HG02642 (cell line): ENCODE results near the gene SAMD8.
"Not testable (repeated sequence)": the region's sequence is repeated elsewhere in the genome, so short reads cannot be mapped to it uniquely, and the experiment has no call there.

Experiments
- ATAC-seq: cut with Tn5 transposase; IDR thresholded peaks from one replicate; pipeline ENCODE4 v1.9.1; 2021; ENCODE audit warnings: mild to moderate bottlenecking; ENCODE audit not compliant: unreplicated experiment, poor library complexity

The SAMD8 gene

GRCh38 chr10:75106242-75106641 is 5.2 kb upstream of the SAMD8 start:
- no peak for ATAC-seq

GRCh38 chr10:75106891-75107290 is 4.6 kb upstream of the SAMD8 start:
- not testable (repeated sequence) for ATAC-seq

GRCh38 chr10:75107756-75108683 is 3.4 kb upstream of the SAMD8 start:
- no peak for ATAC-seq

GRCh38 chr10:75108684-75109458 is 2.6 kb upstream of the SAMD8 start:
- no peak for ATAC-seq

- ATAC-seq, result no peak
Measured at GRCh38 chr10:75109459-75109778, 2.0 kb upstream of the SAMD8 start.

- no peak for ATAC-seq
Measured at GRCh38 chr10:75110006-75110632, 1.3 kb upstream of the SAMD8 start.

GRCh38 chr10:75111907-75112679 is 637 bp downstream of the SAMD8 start:
- ATAC-seq, result peak; percentile 26

GRCh38 chr10:75115137-75115536 is 3.7 kb downstream of the SAMD8 start:
- no peak for ATAC-seq

GRCh38 chr10:75116941-75117775 is 5.7 kb downstream of the SAMD8 start:
- ATAC-seq, result not testable (repeated sequence)

- no peak for ATAC-seq
Measured at GRCh38 chr10:75117995-75118394, 6.5 kb downstream of the SAMD8 start.

- ATAC-seq, result not testable (repeated sequence)
Measured at GRCh38 chr10:75119444-75120066, 8.1 kb downstream of the SAMD8 start.

- no peak for ATAC-seq
Measured at GRCh38 chr10:75121322-75121721, 9.9 kb downstream of the SAMD8 start.

- no peak for ATAC-seq
Measured at GRCh38 chr10:75122505-75122904, 11.0 kb downstream of the SAMD8 start.

- ATAC-seq, result no peak
Measured at GRCh38 chr10:75123088-75123682, 11.7 kb downstream of the SAMD8 start.

- ATAC-seq, result no peak
Measured at GRCh38 chr10:75126277-75126676, 14.8 kb downstream of the SAMD8 start.

- no peak for ATAC-seq
Measured at GRCh38 chr10:75127471-75127870, 16.0 kb downstream of the SAMD8 start.

GRCh38 chr10:75128985-75129384 is 17.5 kb downstream of the SAMD8 start:
- not testable (repeated sequence) for ATAC-seq

- no peak for ATAC-seq
Measured at GRCh38 chr10:75129537-75129936, 18.1 kb downstream of the SAMD8 start.

GRCh38 chr10:75133701-75134100 is 22.2 kb downstream of the SAMD8 start:
- ATAC-seq, result not testable (repeated sequence)
